ENCODE results near the gene USF1. TPM values are rescaled to one million over a fixed set of nuclear protein-coding genes. Genes with fewer than 3 reads are reported as not detected.
"Not testable (repeated sequence)": the region's sequence is repeated elsewhere in the genome, so short reads cannot be mapped to it uniquely, and the experiment has no call there.

The USF1 gene
- total RNA-seq, 2 donors from 2014 or later: 72.2 to 77.4 TPM

- H3K9me3 Mint-ChIP-seq: not testable (repeated sequence)
These were observed 53.7 kb downstream of the USF1 start for GRCh38 chr1:160992036-160992435.

More at GRCh38 chr1:160992036-160992435, 53.7 kb downstream of the USF1 start:
- not testable (repeated sequence) for H3K27me3 Mint-ChIP-seq; DNase-seq (ENCODE audit: low spot score); H3K27ac Mint-ChIP-seq; ATAC-seq; H3K4me3 Mint-ChIP-seq; H3K4me1 Mint-ChIP-seq (ENCODE audit: low read depth in 2 of 2); H3K36me3 Mint-ChIP-seq

Other genes starting within 250 kb of the USF1 start
- gene LY9, start 249.8 kb downstream of the USF1 start, total RNA-seq: 1 to 10 TPM in 1 of 2 donors, under 1 TPM in 1; 0.92 to 1.2 TPM
- 10 to 100 TPM; 36.6 to 64.4 TPM for gene CD244, start 183.1 kb downstream of the USF1 start, total RNA-seq
- gene ITLN1, start 160.8 kb downstream of the USF1 start, total RNA-seq: not detected
- not detected for gene ITLN2, start 91.2 kb downstream of the USF1 start, total RNA-seq
- 10 to 100 TPM; 11.0 to 25.9 TPM for gene F11R, start 24.8 kb downstream of the USF1 start, total RNA-seq
- 10 to 100 TPM; 10.5 to 47.2 TPM for gene TSTD1, start 7.0 kb downstream of the USF1 start, total RNA-seq
- 100 to 1,000 TPM; 217 to 250 TPM for gene ARHGAP30, start 23.9 kb upstream of the USF1 start, total RNA-seq
- not detected for gene NECTIN4, start 43.6 kb upstream of the USF1 start, total RNA-seq
- under 1 TPM in 1 of 2 donors, not detected in 1; 0.64 TPM for gene KLHDC9, start 52.4 kb upstream of the USF1 start, total RNA-seq
- 100 to 1,000 TPM in 1 of 2 donors, 10 to 100 TPM in 1; 92.6 to 122 TPM for gene PFDN2, start 72.1 kb upstream of the USF1 start, total RNA-seq
- gene NIT1, start 72.1 kb upstream of the USF1 start, total RNA-seq: 10 to 100 TPM; 29.3 to 37.2 TPM
- gene DEDD, start 86.7 kb upstream of the USF1 start, total RNA-seq: 10 to 100 TPM; 34.9 to 42.5 TPM
- gene UFC1, start 108.0 kb upstream of the USF1 start, total RNA-seq: 100 to 1,000 TPM; 100 to 114 TPM
- gene USP21, start 113.5 kb upstream of the USF1 start, total RNA-seq: 10 to 100 TPM; 21.2 to 29.0 TPM
- gene PPOX, start 120.4 kb upstream of the USF1 start, total RNA-seq: 10 to 100 TPM; 25.7 to 30.3 TPM
- gene B4GALT3, start 131.5 kb upstream of the USF1 start, total RNA-seq: 10 to 100 TPM; 61.7 to 75.0 TPM
- gene ADAMTS4, start 153.1 kb upstream of the USF1 start, total RNA-seq: under 1 TPM; 0.43 to 0.89 TPM
- 10 to 100 TPM; 86.2 to 87.8 TPM for gene NDUFS2, start 156.4 kb upstream of the USF1 start, total RNA-seq
- 100 to 1,000 TPM; 111 to 583 TPM for gene FCER1G, start 169.3 kb upstream of the USF1 start, total RNA-seq
- not detected for gene APOA2, start 177.7 kb upstream of the USF1 start, total RNA-seq
- gene TOMM40L, start 180.1 kb upstream of the USF1 start, total RNA-seq: 10 to 100 TPM; 25.9 to 27.8 TPM
- gene NR1I3, start 192.2 kb upstream of the USF1 start, total RNA-seq: not detected
- under 1 TPM in 1 of 2 donors, not detected in 1; 0.31 TPM for gene PCP4L1, start 212.8 kb upstream of the USF1 start, total RNA-seq